HG03575 (cell line): ENCODE measurements around the gene EEA1.
"Not testable (repeated sequence)": the region's sequence is repeated elsewhere in the genome, so short reads cannot be mapped to it uniquely, and the experiment has no call there.

Source experiments
- ATAC-seq: cut with Tn5 transposase; IDR thresholded peaks from one replicate; pipeline ENCODE4 v1.9.1; 2021; ENCODE audit not compliant: unreplicated experiment, insufficient number of reproducible peaks, low FRiP score; ENCODE audit errors: extremely low read depth

The EEA1 gene

DNA sequence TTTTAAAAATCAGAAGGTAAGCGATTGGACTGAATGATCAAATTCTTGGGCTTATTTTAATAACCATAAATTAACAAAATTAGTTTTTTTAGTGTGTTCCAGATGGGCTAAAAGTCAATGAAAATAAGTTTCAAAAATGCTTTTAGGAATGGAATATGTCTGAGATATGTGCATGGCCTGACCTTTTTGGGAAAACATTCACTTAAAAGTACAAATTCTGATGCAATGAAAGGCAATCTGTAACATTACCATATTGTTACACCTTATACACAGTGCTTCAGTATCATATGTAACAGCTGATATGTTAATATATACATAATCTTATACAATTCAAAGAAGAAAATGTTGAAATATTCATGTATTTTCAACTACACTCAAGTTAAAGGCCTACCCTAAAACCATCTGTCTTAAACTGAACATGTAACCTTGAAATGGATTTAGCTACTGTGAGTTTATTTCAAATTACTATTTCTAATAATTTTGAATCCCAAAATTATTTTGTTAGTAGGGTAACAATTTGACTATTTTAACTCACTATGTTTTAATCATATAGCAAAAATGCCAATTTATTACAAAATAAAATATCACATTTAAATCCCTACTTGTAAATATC lies 84.8 kb downstream of the EEA1 start:
- no peak for ATAC-seq

DNA sequence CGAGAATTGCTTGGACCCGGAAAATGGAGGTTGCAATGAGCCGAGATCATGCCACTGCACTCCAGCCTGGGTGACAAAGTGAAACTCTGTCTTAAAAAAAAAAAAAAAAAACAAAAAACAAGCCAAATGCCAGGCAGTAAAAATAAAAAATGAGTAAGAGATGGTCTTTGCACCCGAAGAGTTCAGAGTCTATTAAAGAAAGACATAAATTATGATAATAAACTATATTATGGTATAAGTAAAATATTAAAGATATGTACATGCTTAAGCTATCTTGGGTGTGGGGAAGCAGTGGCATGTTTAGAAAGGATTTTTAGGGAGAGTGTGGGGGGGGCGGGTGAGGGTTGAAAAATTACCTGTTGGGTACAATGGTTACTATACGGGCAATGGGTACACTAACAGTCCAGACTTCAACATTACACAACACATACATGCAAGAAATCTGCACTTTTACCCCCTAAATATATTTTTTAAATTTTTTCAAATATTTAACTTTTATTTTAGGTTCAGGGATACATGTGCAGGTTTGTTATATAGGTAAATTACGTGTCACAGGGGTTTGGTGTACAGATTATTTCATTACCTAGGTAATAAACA lies 99.3 kb downstream of the EEA1 start:
- ATAC-seq: no peak

DNA sequence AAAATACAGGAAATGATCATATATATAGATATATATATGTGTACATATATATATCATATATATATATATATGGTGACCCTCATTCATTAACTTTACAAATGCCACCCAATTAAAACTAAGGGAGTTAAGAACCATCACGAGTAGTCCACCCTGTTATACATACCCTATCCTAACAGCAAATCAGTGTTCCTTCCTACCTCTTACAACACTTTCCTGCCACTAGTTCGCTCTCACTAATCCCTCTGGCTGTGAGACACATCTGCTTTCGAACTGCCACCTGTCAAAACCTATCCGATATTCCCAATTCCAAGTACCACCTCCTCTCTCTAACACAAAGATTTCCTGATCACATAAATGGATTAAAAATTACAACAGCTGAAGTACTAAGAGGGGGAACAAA lies 100.5 kb downstream of the EEA1 start:
- no peak for ATAC-seq

DNA sequence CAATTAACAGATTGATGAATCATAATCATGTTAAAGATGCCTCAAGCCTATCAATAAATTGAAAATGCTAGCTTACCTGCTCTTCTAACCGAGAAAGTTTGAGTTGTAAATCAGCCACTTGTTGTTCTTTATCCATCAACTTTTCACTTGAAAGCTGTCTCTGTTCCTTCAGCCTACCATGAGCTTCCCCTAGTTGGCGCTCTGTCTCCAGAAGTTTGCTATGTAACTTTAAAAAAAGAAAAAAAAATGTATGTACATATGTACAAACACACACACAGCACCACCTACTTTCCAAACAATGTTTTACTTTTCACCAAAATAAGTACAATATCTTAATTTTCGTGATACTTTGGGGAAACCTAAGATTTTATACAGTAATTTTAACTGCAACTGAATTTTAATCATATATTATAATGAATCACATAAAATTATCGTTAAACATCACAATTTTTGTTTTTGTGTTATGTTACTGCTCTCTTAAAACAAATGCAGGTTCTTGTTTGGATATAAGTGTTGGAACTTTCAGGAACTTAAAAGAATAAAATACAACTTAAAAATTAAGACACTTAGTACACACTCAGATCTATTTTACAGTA lies 101.2 kb downstream of the EEA1 start:
- ATAC-seq: no peak

DNA sequence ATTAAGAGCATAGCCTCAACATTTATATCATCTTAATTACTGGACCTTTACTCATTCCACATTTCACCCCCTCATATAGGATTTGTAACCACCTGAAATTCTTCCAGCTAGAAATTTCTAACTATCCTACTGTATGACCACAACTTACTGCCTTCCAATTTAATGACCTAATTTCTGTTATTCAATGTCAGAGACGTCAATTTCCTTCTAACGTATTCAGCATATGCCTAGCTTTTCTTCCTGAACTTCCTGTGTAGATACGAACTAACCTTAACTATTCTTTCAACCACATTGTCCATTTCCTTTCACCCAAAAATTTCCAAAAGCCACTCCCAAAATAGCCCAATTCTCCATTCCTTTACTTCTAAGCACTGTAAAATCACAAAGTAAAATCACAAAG lies 108.0 kb downstream of the EEA1 start:
- ATAC-seq: no peak

DNA sequence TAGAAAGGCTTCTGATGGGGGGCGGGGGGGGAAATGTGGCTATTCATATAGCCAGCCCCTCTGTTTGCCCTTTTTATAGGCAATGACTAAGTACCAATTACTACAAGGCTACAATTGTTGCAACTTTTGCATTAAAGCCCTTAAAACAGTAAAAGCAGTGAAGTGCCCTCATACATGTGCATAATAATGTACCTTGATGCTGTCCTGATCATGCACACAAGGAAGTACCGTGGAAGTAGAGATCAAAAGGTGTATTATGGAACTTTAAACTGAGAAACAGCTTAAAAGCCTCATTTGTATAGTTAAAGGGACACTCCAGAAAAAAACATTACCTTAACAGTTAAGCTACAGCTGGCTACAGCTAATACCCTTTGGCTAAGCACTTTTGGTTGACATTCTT lies 114.5 kb downstream of the EEA1 start:
- no peak for ATAC-seq

DNA sequence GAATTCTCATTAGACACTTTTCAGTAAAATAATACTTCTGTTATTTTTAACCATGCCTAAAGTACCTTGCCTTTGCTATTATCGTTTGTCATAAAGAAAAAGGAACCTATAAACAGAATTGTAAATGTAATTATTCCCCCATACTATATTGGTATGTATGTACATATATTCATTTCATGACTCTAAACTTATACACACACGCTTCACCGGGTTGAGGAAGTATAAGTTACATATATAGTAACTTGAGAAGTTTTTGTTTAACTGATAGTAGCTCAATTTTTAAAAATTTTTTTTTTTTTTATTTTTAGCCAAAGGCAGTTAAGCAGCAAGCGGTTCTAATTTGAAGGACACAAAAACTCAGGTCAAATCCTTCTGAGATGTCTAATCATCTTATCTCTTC lies 118.7 kb downstream of the EEA1 start:
- peak; percentile 82 for ATAC-seq

DNA sequence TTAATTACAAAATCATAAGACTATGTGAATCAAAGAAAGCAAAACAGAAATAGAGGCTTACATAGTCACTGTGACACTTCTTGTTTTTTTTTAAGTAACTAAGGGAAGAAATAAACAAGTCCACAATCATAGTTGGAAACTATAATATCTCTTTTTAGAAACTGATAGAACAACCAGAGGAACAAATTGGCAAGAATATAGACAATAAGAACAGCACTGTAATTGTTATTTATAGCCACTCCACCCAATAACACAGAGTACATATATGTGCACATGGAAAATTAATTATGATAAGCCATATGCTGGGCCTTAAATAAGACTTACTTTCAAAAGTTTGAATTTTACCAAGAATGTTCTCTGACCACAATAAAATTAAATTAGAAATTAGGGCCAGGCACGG lies 125.2 kb downstream of the EEA1 start:
- no peak for ATAC-seq

DNA sequence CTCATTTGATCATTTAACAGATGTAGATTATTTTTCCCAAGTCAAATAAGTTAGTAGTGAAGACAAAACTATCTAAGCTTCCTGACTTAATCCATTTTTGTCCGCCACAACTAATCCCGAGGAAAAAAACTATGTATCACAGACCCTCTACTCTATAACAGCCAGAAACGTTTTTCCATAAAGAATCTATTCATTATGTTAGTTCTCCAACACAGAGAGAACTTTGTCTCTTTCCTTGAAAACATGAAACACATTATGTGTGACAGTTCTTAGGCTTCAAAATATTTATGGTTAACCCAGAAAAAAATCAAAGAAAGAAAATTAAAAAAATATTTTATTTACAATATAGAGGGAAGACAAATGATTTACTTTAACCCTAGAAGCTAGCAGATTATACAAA lies 126.2 kb downstream of the EEA1 start:
- no peak for ATAC-seq

DNA sequence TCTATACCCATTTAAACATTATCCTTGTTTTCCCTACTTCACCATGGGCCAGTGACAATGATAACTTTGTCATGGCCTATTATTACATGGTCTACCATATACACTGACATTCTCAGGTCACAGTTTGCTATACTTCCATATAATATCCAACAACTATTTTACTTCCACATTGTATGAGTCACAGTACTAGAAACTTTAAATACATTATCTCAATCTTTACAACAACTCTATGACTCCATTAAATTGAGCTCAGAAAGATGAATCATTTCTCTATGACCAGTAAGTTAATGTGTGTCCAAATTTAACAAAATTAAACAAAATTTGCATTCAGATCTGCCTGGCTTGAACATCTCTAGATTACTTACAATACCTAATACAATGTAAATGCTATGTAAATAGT lies 132.4 kb downstream of the EEA1 start:
- no peak for ATAC-seq

DNA sequence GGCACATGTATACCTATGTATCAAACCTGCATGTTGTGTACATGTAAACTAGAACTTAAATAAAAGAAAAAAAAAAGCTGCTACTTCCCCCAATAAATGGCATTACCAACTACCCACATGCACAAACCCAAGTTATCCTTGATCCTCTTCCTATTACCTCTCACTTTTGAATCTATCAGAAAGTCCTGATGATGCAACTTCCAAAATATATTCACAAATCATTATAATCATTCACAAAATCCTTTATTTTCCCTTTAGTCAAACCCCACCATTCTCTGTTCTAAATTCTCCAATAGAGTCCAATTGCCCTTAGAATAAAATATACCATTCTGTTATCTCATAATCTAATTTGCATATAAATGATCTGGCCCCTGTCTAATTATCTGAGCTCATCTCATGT lies 134.3 kb downstream of the EEA1 start:
- ATAC-seq: no peak

DNA sequence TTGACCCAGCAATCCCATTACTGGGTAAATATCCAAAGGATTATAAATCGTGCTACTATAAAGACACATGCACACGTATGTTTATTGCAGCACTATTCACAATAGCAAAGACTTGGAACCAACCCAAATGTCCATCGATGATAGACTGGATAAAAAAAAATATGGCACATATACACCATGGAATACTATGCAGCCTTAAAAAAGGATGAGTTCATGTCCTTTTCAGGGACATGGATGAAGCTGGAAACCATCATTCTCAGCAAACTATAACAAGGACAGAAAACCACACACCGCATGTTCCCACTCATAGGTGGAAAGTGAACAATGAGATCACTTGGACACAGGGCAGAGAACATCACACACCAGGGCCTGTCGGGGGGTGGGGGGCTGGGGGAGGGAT lies 134.7 kb downstream of the EEA1 start:
- ATAC-seq: not testable (repeated sequence)

DNA sequence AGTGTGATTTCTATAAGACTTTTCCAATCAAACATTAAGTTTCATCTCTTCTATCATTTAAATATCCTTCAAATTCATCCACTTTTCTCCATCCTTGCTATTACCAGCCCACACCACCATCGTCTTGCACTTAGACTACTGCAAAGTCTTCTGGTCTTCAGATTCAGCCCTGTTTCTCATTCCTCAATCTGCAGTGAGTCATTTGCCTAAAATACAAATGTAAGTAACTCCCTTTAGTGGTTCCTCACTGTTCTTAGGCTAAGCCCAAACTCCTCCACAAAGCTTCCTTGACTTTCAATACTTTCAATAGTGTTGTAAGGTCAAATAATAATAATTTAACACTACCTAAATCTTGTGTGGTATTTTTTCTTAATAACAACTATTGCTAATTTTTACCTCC lies 143.1 kb downstream of the EEA1 start:
- no peak for ATAC-seq

DNA sequence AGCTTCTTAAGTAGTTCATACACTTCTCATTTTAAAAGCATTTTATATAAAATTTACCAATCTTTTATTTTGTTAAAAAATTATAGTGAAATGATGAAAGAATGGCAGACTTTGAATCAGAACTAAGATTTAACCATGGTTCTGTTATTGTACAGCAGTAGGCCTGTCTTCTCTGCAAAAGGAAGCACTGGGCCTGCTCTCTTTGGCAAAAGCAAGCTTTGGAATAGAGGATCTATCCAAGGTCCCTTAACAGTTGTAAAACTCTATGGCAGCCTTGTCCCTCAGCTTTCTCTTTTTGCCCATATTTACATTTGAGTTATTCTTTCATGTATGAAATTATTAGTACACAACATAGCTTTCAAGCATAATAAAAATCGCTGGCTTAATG lies 143.5 kb downstream of the EEA1 start:
- ATAC-seq: no peak

DNA sequence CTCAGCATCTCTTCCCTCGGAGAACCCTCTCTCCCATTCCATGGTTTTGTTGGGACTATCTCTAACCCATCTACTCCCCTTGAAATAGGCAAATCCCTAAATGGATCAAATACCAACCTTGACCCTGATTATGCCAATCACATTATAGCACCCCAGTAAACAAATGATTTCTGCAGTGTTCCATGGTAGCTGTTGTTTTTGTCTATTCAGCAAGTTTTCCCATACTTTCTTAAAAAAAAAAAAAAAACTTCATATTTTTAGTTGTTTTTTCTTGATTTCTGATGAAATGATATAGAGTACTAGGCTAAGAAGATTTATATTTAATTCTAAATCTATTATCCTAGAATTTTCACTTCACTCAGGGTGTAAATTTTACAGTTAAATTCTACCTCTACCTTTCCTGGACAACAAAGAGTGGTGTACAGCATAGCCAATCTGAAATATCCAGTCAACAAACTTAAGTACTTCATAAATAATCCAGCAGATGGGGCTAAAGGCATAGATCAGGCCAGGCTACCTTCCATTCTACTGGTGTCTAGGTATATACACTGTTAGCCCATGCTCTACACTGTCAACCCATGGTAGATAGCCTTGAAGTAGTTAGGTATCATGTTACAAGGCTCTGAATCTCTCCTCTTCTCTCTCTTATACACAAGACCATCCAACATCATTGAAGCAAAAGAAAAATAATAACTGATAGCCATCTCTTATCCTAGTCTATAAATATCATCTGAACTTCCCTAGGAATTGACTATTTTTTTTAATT lies 144.1 kb downstream of the EEA1 start:
- peak; percentile 76 for ATAC-seq

DNA sequence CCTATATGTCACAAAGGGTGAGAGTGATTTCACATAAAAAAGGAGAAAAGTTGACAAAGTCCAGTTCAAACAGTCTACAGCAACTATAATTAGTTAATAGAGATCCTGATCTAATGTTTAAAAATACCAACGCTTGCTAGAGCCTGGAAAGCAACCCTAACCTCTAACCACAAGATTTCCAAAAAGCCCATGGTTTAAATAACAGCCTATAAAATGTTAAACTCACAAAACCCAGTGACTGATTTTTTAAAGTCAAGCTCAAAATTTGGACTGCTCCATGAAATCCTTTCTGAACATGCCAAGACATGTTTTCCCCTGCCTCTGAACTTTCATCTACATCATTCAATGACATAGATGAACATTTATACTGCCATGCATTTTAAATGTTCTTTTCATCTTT lies 144.7 kb downstream of the EEA1 start:
- no peak for ATAC-seq

DNA sequence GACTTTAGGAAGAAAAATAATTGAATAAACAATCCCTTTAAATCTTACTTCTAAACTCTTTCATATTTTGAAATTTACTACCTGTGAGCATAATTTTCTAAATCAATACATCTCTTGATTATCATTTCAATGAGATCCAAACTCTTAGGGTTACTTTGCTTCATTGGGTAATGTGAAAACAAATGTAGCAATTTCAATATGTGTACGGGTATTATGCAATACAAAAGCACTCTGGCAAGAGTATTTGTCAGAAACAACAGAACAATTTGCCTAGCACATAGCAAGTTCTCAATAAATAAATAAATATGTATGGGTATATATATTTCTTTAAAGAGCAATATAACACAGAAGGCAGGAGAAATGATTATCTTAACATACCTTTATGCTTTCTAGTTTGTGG lies 149.2 kb downstream of the EEA1 start:
- ATAC-seq: no peak

DNA sequence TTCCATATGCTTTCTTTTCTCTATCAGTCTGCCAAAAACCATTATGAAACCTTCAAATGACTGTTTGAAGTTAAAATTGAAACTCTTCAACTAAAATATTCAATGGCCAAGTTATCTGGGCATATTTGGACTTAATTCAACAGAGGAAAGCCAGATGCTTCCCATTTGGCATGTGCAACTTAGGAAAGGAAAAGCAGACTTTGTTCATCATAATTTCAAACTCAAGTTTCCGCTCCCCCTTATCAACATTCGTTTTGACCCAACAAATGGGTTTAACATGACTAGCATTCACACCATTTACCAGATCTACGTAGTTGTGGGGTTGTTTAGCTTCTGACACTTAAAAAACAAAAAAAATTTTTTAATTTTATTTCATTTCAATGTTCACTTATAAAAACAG lies 150.6 kb downstream of the EEA1 start:
- ATAC-seq: no peak

DNA sequence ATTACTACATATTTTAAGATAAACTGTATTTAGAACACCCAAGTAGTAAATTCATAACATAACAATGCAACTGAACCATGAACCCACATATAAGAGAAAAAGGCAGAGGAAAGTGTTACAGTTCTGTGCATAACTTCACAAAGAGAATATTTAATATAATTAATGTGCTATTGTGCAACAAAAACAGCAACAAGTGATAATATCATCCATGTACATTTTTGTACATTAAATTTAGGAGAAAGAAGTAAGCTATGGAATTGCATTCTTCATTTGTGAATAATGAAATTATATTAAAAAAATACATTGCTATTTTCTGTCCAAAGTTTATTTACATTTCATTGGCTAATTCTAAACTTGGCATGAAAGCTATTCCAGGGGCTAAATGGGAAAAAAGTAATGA lies 153.7 kb downstream of the EEA1 start:
- no peak for ATAC-seq

DNA sequence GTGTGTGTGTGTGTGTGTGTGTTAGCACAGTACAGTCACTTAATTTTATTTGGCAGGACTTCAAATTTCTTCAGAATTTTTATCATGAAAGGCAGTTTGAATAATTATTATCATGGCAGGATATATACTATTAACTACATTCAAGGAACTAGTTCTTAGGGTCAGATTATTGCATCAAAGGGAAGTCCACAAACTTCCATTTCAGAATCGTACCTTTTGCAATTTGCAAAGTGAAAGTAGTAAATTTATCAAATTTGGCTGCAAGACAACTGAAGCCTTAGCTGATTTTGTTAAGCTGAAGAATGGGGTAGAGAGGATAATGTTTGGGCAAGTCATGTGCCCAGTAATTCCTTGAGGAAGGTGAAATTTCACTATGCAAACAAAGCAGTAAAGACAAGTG lies 158.1 kb downstream of the EEA1 start:
- no peak for ATAC-seq
